Right hindlimb (tissue), 1 donor: ENCODE data around the gene PRKCA.
A peak's percentile ranks its signal among the peaks of the same experiment; 100 is the strongest.

ENCODE experiments used
- DNase-seq: peaks from one replicate; pipeline ENCODE4 v3.0.0-alpha.2; 2018

The PRKCA gene

GRCh38 chr17:66829883-66830282, 527.5 kb downstream of the PRKCA start:
- peak; percentile 49 for DNase-seq

GRCh38 chr17:66830451-66830850, 528.0 kb downstream of the PRKCA start:
- no peak for DNase-seq

GRCh38 chr17:66831383-66832210, 529.2 kb downstream of the PRKCA start:
- DNase-seq = no peak

- DNase-seq = no peak
Measured at GRCh38 chr17:66833201-66833600, 530.8 kb downstream of the PRKCA start.

- no peak for DNase-seq
Measured at GRCh38 chr17:66834426-66834918, 532.1 kb downstream of the PRKCA start.

GRCh38 chr17:66834919-66835454, 532.6 kb downstream of the PRKCA start, which contains the start of gene CACNG5:
CACNG5 (plus strand) TSS chr17:66835117; CDS start chr17:66877333, 42,216 bp downstream.
- no peak for DNase-seq

GRCh38 chr17:66835476-66835875, 533.1 kb downstream of the PRKCA start:
- DNase-seq = no peak

GRCh38 chr17:66836063-66837005, 533.9 kb downstream of the PRKCA start:
- no peak for DNase-seq

GRCh38 chr17:66837226-66837625, 534.8 kb downstream of the PRKCA start:
- no peak for DNase-seq

GRCh38 chr17:66837885-66838665, 535.7 kb downstream of the PRKCA start:
- DNase-seq = no peak

- DNase-seq = no peak
Measured at GRCh38 chr17:66839616-66840015, 537.2 kb downstream of the PRKCA start.

- no peak for DNase-seq
Measured at GRCh38 chr17:66840061-66840460, 537.6 kb downstream of the PRKCA start.

GRCh38 chr17:66841328-66841727, 538.9 kb downstream of the PRKCA start:
- DNase-seq = no peak

- DNase-seq = no peak
Measured at GRCh38 chr17:66841744-66842143, 539.3 kb downstream of the PRKCA start.

- no peak for DNase-seq
Measured at GRCh38 chr17:66842505-66842904, 540.1 kb downstream of the PRKCA start.

GRCh38 chr17:66842959-66843358, 540.5 kb downstream of the PRKCA start:
- DNase-seq = no peak

- DNase-seq = no peak
Measured at GRCh38 chr17:66843627-66844026, 541.2 kb downstream of the PRKCA start.

- DNase-seq = no peak
Measured at GRCh38 chr17:66847704-66848103, 545.3 kb downstream of the PRKCA start.

GRCh38 chr17:66848496-66848895, 546.1 kb downstream of the PRKCA start:
- no peak for DNase-seq

- no peak for DNase-seq
Measured at GRCh38 chr17:66849032-66849655, 546.7 kb downstream of the PRKCA start.

GRCh38 chr17:66849851-66850580, 547.6 kb downstream of the PRKCA start:
- DNase-seq = no peak
